ENCODE measurements around the gene RYK.
"Not testable (repeated sequence)": the region's sequence is repeated elsewhere in the genome, so short reads cannot be mapped to it uniquely, and the experiment has no call there.

RYK gene

DNA sequence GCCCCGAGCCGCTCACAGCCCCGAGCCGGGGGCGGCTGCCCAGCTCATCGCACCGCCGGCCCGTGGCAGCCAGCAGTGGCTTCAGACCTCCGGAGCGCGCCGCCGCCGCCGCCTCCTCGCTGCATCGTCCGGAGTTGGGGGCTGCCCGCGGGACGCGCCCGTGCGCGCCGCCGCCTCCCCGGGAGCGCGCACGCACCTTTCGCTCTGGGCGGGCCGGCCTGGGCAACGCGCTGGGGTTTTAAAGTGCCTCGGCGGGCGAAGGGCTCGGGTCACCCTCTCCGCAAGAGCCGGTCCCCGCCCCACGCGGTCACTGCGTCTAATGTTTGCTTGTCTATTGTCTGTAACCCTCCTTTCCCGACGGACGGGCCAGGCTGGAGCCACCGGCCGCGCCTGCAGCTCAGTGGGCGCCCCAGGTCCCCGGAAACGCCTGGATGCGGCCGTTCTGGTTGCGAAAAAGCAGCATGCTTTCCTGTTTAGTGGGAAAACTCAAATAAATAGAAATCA lies at the start of gene RYK:
Gene RYK (minus strand): TSS at position 143 of the 504 bp plus-strand sequence. CDS start 205 bp downstream, outside the sequence.
- DNase-seq: peak; percentile 81

GRCh38 chr3:134299888-134300206 lies 49.2 kb upstream of the RYK start:
- no peak for DNase-seq

DNA sequence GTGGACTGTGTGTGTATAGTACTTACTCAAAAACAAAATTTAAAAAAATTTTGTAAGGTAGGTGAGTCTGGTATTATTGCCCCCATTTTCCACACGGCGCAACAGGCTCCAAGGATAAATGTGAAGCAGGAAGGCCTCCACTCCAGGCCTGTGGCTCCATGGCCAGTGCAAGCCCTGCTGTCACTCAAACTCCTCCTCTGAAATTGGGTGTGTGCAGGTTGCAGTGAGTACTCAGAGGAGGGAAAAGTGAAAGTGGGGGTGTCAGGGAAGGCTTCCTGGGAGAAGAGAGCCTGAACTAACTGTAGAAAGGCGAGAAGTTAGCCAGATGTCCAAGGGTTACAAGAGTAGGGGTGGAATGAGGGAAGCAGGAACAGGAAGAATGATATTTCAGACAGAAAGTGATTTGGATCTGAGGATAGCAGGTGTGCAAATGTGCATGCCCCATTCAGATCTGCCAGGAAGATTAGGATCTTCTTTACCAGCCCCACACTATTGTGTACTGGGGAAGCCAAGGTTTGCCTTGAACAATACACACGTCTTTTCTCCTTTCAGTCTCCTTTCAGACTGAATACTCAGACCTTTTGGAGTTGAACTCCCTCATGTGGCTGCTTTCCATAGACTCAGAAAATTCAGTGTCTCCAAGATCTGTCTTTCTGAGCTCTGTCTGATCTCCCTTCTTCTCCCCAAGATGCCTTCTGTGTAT lies 48.7 kb upstream of the RYK start:
- DNase-seq: peak; percentile 76

GRCh38 chr3:134298249-134298648 lies 47.6 kb upstream of the RYK start:
- peak; percentile 65 for DNase-seq

DNA sequence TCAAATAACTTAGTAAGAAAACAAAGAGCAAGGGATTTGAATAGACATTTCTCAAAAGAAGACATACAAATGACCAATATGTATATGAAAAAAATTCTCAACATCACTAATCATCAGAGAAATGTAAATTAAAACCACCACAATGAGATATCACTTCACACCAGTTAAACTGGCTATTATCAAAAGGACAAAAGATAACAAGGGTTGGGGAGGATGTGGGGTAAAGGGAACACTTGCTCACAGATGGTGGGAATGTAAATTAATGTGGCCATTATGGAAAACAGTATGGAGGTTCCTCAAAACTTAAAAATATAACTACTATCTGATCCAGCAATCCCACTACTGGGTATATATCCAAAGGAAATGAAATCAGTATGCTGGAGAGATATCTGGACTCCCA lies 46.0 kb upstream of the RYK start:
- DNase-seq: peak; percentile 77

- DNase-seq: no peak
These were observed 45.3 kb upstream of the RYK start for GRCh38 chr3:134295930-134296329.

DNA sequence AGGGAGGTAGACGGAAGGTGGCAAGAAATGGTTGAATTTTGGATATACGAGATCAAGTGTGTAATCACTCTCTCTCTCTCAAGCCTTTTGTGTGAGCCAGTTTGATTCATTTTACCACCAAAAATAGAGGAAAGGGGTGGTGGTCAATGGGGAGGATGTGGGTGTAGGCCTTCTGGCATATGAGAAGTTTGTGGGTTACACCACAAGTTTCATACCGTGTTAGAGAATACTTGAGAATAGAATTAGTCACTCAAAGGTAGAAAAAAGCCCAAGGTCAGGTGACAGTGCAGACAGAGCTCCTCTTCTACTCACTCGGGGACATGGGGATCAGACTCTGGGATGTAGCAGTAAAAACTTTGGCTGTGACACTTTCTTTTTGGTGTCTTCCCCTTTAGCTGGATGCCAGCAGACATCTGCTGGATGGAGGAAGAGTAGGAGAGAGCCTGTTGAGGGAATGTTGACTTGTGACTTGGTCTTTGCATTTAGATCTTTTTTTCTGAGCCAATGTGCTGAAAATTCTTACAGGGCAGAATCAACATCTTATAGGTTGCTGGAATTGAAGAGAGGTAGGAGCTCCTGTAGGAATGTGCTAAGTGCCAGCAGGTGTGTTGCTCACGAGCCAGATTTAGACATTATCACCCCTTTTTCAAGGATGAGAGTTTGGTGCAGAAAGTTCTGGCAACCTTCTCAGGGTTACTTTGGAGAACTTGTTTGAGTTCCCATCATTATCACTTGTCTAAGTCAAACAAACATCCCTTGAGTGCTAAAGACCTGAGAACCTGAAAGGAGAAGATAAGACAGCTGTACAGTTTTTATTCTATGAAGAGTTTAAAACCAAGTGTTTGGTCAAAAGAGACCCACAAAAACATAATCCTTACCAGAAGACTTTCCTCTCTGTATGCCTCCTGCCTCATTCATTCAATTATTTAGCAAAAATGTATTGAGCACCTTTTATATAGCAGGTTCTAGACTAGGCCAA lies 43.9 kb upstream of the RYK start:
- DNase-seq: peak; percentile 57

DNA sequence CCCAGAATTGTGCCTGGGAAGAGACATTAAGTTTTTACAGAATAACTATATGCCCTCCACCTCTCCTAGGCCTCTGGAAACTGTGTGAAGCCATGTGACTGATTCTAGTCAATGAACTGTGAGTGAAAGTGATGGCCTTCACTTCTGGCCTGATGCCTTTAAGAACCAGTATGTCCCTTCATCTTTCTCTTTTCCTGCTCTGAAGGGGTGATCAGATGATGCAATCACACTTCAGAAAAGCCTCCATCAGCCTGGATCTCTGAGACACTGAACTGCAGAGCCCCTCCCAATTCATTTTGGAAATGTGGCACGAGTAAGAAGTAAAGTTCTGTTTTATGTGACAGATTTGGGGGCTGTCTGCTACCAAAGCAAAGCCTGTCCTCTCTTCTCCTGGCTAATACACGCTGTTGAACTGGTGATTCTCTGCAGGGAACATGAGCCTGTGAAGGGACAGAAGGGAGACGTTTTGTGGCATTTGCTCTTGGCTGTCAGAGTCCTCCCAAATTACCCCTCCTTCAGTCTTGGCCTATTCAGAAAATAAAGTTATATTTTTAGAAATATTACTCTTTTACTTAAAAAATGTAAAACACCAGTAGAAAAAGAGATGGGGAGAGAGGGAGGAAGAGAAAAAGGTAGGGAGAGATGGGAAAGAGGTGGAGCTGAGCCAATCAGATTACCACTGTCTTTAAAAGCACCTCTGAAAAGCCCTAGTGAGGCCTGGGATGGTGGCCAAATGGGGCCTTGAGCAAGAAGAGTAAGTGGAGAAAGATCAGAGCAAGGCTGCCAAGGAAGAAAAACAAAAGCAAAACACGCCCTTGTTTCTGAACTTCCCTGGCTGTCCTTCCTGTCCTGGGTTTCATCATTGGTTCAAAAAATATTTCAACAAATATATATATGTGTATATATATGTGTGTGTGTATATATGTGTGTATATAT lies 40.9 kb upstream of the RYK start:
- DNase-seq: peak; percentile 76

DNA sequence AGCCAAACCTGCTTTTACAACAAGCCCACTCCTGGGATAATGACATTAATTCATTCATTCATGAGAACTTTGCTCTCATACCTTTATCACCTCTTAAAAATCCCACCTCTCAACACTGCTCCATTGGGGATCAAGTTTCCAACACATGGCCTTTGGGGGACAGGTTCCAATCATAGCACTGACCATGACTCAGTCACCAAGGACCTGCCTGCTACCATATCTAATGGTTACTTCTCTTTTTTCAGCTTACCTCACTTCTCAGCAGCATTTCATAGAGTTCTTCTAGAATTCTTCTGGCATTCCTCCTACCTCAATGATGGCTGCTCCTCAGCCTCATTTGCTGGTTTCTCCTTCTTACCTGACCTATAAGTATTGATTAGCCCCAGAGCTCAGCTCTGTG lies 36.9 kb upstream of the RYK start:
- no peak for DNase-seq

DNA sequence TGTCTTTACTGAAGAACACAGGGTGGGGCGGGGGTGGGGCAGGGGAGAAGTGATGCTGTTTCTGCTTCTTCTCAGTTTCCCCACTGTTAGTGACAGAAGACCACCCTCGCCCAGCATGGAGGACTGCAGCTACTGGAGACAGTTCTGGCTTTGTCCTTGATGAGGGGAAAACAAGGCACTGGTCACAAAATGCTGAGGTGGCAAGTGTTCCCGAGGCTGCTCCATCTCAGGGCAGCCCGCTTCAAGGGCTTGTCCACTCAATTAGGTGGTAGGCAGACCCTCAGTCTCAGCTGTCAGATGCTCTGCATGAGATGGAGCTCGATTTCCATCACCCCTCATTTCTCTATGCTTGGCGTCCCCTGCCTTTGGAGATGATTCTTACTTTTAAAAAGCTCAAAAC lies 33.8 kb upstream of the RYK start:
- DNase-seq: no peak

- DNase-seq: no peak
These were observed 32.0 kb upstream of the RYK start for GRCh38 chr3:134282659-134283047.

GRCh38 chr3:134281912-134282658 lies 31.4 kb upstream of the RYK start:
- DNase-seq: no peak

DNA sequence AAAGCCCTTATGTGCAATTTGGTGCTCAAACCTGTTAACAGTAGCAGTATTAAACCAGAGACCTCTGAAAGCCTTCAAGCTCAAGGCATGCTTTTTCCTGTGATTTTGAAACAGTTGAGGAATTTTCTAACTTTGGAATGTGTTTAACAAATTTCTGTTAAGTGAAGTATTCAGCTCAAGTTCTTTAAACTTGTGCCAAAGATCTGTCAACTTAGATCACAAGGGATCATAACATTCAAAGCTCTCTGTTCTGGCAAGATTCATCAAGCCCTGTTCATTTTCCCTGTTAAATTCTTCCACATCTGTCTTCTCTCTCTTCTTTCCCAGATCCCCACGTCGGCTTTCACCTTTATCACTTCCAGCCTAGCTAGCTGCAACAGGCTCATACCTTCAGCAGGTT lies 28.8 kb upstream of the RYK start:
- no peak for DNase-seq

DNA sequence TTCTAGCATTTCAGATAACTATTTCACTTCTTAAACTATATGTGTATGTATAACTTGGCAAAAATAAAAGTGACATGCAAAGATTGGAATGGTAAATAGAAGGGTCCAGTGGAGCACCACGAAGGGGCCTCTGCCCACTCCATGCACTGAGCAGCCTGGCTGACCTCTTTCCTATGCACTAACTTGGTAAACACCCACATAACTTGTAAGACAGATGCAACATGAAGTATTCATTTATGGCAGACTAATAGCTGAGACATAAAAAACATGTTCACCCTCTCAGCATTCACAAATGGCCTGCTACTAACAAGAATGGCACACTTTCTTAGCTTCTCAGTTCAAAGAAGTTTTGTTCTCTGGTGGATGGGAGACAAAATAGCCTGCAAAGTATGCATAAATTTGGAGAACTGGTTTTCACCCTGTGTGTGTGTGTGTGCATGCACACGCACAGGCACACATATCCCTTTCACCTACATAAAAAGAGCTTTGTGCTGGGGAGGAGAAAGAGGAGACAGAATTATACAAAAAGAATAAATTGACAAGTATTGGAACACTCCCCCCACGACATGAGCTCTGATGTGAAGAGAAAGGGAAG lies 26.5 kb upstream of the RYK start:
- no peak for DNase-seq

GRCh38 chr3:134276086-134276485 lies 25.4 kb upstream of the RYK start:
- no peak for DNase-seq

DNA sequence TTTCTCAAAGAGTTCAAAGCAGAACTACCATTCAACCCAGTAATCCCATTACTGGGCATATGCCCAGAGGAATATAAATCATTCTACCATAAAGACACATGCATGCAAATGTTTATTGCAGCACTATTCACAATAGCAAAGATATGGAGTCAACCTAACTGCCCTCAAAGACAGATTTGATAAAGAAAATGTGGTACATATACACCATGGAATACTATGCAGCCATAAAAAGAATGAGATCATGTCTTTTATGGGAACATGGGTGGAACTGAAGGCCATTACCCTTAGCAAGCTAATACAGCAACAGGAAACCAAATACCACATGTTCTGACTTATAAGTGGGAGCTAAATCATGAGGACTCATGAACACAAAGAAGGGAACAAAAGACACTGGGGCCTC lies 24.5 kb upstream of the RYK start:
- not testable (repeated sequence) for DNase-seq

- DNase-seq: no peak
These were observed 23.9 kb upstream of the RYK start for GRCh38 chr3:134274571-134274970.

DNA sequence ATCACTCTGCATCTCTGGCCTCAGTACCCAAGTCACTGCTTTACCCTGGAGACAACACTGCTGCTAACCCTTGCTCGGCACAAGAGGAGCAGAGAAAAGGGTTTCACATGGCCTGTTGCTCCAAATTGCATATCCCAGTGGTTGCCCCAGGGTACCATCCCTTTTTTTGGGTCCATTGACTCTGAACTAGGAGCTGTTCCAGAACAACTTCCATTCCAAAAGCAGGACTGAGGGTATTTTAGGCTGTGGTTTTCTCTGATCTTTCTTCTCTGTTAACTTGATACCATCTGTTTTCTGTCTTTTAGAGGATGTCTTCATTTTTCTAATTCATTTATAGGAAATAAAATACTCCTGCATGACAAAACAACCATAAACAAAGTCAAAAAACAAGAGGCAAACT lies 17.3 kb upstream of the RYK start:
- DNase-seq: no peak

DNA sequence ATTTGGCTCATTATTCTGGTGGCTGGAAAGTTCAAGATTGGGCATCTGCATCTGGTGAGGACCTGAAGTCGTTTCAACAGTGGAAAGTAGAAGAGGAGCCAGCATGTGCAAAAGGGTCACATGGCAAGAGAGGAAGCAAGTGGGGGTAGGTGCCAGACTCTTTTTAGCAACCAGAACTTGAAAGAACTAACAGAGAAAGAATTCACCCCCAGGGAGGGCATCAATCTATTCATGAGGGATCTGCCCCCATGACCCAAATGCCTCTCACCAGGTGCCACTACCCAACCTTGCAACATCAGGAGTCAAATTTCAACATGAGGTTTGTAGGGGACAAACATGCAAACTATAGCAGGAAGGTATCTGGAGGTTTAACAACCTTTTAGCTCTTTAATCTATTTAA lies 10.3 kb upstream of the RYK start:
- no peak for DNase-seq

DNA sequence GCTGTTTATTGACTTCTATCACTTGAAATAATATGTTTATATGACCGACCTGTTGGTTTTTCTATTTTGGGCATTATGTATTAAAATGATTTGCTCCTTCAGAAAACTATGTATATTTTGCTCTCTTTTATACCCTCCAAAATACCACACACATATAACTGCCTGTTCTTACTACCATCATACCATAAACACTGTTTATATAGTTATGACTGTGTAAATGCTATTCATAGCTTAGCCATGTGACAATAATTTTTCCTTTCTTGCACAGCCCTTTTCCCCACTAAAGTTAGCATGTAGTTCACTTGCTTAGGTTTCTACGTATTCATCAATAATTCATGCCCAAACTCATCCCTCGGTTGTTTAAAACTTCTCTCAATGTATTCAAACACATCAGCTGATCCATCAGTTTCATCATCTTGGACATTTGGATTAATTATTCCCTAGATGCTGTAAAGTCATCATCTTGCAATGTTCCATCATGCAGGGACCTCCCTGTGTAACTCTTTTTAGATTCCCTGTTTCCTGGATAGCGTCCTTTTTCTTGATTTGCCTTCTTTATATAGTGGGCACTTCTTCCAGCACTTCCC lies 8.2 kb upstream of the RYK start:
- no peak for DNase-seq

GRCh38 chr3:134255404-134255803 lies 4.7 kb upstream of the RYK start:
- no peak for DNase-seq

All from hematopoietic multipotent progenitor cell treated with erythropoietin and hydrocortisone succinate and interleukin-3 and kit ligand, for 8 days (in vitro differentiated cells).